GM12864 (cell line): ENCODE data around the gene CORIN.

Experiments
- DNase-seq: peaks from one replicate; pipeline ENCODE4 v3.0.0-alpha.2; 2011; ENCODE audit warnings: low read depth
- H3K4me3 ChIP-seq: 2 replicates; pipeline ENCODE4 v1.5.1; 2011; ENCODE audit warnings: mild to moderate bottlenecking, low read depth, low read length, control low read depth
- TF ChIP-seq, protein P1 (sequence below): IDR thresholded peaks from 2 replicates; pipeline ENCODE4 v1.5.1; 2011; ENCODE audit warnings: low read depth, mild to moderate bottlenecking, moderate library complexity, low read length, control low read depth, inconsistent platforms; ENCODE audit errors: missing control alignments

The CORIN gene

DNA sequence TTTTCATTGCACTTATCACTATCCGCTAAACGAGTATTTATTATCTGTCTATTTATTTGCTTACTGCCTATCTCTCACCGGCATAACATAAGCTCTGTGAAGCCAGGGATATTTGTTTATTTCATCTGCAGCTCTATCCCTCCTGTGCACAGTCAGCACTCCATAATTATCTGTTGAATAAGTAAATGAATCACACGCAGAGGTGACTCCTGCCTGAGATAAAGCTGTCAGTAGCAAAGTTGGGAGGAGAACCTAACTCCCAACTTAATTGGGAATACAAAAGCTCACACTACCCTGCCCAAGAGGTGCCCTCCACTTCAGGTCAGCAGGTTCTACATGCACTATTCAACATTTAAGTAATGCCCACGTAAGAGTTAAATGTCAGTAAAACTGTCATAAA lies 85.7 kb downstream of the CORIN start:
- TF ChIP-seq, protein P1, sequence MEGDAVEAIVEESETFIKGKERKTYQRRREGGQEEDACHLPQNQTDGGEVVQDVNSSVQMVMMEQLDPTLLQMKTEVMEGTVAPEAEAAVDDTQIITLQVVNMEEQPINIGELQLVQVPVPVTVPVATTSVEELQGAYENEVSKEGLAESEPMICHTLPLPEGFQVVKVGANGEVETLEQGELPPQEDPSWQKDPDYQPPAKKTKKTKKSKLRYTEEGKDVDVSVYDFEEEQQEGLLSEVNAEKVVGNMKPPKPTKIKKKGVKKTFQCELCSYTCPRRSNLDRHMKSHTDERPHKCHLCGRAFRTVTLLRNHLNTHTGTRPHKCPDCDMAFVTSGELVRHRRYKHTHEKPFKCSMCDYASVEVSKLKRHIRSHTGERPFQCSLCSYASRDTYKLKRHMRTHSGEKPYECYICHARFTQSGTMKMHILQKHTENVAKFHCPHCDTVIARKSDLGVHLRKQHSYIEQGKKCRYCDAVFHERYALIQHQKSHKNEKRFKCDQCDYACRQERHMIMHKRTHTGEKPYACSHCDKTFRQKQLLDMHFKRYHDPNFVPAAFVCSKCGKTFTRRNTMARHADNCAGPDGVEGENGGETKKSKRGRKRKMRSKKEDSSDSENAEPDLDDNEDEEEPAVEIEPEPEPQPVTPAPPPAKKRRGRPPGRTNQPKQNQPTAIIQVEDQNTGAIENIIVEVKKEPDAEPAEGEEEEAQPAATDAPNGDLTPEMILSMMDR, result no peak
- DNase-seq, result no peak
- H3K4me3 ChIP-seq, result no peak overlapping the region

DNA sequence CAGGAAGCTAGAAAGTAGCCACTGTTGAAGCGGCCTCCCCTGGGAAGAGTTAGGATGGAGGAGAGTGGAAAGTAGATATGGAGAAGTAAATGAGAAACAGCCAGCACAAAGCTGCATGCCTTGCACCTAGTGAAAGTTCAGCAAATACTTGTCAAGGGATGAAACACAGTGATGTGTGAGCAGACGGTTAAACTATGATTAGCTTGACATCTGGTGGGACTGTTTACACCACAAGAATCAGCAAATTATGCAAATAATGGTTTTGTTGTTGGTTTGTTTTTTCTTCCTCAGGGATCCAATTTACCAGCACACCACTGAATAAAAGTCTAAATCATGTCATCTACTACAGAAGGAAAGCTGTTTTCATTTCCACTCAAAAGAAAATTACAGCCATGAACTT lies 87.1 kb downstream of the CORIN start:
- no peak for DNase-seq
- no peak overlapping the region for H3K4me3 ChIP-seq
- TF ChIP-seq, protein P1, result no peak

DNA sequence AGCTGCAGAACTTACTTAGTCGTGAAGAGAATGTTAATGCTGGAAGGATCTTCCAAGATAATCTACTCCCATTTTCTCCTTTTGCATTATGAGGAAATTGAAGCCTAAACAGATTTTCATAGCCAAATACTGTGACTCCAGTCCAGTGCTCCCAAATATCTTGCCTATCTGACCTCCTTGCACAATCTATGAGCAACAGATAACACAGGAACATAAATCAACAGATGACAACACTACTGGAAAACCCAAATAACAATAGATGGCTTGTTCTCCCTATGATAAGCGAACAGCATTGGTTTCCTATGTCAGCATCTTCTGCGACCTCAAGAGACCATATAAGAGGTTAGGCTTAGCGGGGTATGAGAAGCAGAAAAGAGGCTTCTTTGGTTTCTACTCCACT lies 88.0 kb downstream of the CORIN start:
- H3K4me3 ChIP-seq, result no peak overlapping the region
- no peak for DNase-seq
- TF ChIP-seq, protein P1, result no peak

DNA sequence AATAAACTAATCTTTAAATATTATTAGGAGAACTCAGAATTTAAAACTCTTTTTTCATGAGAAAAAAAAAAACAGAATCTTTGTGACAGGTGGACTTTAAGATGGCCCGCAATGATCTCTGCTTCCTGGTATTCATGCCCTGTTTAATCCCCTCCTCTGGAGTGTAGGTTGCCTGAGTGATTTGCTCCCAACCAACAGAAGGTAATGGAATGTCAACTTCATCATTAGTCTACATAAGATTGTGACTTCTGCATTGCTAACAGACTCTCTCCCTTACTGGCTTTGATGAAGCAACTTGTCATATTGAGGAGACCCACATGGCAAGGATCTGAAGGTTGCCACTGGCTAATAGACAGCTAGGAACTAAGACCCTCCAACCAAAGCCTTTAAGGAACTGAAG lies 88.8 kb downstream of the CORIN start:
- no peak for DNase-seq
- H3K4me3 ChIP-seq, result no peak overlapping the region
- TF ChIP-seq, protein P1, result no peak

DNA sequence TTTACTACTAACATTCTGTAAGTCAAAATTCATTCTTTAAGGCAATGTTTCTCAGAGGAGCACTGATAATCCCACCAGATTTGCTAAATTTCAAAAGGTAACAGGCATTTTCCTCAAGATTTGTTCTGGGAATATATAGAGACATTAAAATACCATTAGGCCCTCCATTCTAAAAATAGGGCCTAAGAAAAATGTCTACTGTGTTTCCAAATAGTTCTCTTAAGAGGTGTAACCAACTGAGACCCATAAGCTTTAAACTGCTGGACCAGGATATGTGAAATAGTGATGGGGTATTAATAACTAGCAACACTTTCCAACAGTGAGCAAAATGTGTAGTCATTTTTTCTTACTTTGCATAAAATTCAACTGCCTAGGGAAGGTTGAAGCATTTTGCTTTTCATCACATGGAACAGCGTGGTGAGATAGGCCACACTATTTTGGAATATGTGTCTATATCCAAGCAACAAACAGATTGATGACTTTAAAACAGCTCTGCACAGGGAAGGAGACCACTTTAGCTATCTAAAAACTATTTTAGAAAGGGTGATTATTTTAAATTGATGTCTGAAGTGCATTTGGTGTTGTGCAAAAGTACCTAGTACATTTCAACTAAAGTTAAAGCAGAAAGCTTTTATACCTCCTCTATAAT lies 89.9 kb downstream of the CORIN start:
- DNase-seq, result no peak
- H3K4me3 ChIP-seq, result no peak overlapping the region
- TF ChIP-seq, protein P1, result no peak

DNA sequence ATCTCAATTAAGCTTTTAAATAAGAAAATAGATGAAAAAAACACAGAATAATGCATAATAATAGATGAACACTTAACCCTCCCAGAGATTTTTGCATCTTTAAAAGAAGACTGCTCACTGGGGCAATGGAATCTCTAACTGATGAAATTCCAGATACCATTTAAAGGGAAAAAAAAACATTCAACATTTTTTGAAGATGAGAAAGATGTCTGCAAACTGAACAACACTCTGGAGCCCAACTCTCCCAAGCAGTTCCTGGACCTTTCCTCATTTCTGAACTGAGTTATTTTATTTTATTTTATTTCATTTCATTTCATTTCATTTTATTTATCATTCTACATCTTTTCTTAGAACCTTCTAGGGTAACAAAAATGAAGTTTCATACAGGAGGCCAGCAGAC lies 90.7 kb downstream of the CORIN start:
- DNase-seq, result no peak
- no peak overlapping the region for H3K4me3 ChIP-seq
- TF ChIP-seq, protein P1, result no peak

DNA sequence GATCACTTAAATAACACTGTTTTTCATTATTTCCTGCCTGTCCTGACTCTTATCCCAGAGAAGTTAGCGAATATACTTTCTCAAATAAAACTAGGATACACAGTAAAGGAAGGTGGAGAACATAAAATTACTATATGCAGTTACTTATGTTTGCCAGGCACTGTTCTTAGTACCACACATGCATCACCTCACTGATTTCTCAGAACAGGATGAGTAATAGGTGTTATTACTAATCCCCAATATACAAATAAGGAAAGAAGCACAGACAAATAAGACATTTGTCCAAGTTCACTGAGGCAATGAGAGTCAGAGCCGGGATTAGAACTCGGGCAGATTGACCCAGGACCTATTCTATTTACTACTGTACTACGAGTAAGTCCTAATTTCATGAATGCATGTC lies 91.7 kb downstream of the CORIN start:
- no peak overlapping the region for H3K4me3 ChIP-seq
- no peak for DNase-seq
- TF ChIP-seq, protein P1, result no peak
